ENCODE measurements around the gene MAP4K2.

The MAP4K2 gene

GRCh38 chr11:64762674-64763525 is 40.1 kb downstream of the MAP4K2 start:
- Histone ChIP-seq H3K27me3 (replicated peaks; ENCODE audit: insufficient read depth, low read length) (no peaks in the 10 kb centered on the region), H3K4me1 (ENCODE audit: low read length) (no peaks in the 10 kb centered on the region), H3K4me2 (ENCODE audit: low read depth, low read length) (no peak overlapping the region), H3K9me2 (replicated peaks; ENCODE audit: insufficient read depth, low read length) (no peaks in the 10 kb centered on the region), H2AFZ (ENCODE audit: low read length) (no peak overlapping the region), H4K20me1 (ENCODE audit: insufficient read depth, low read length) (peaks cover 17% of the 10 kb centered on the region), H3F3A (ENCODE audit: insufficient read depth, low read length) (peaks cover 35% of the 10 kb centered on the region), H3K9ac (ENCODE audit: low read length) (no peak overlapping the region), H3K27ac (ENCODE audit: low read length) (no peak overlapping the region), H3K4me3 (ENCODE audit: low read length) (no peak overlapping the region), H3K36me3 (replicated peaks; ENCODE audit: insufficient read depth, low read length) (peaks cover 18% of the 10 kb centered on the region), H3K9me3 (replicated peaks; ENCODE audit: insufficient read depth, low read length) (no peaks in the 10 kb centered on the region), H3K79me2 (ENCODE audit: low read length) (peaks cover 14% of the 10 kb centered on the region)
- DNase-seq: no peak
- no peak for TF ChIP-seq EZH2phosphoT487 (IDR thresholded peaks at IDR 0.05; ENCODE audit: low read length)
- TF ChIP-seq CTCF (IDR thresholded peaks at IDR 0.05; ENCODE audit: low read length): no peak

- peaks cover 8% of the 10 kb centered on the region for H3K79me2 ChIP-seq (ENCODE audit: low read length)
- H3K4me3 ChIP-seq (ENCODE audit: low read length): no peak overlapping the region
- no peaks in the 10 kb centered on the region for H3K9me3 ChIP-seq (replicated peaks; ENCODE audit: insufficient read depth, low read length)
- H3K36me3 ChIP-seq (replicated peaks; ENCODE audit: insufficient read depth, low read length): peaks cover 12% of the 10 kb centered on the region; the same call in 1 of the 2 replicates
- no peaks in the 10 kb centered on the region for H3K9me2 ChIP-seq (replicated peaks; ENCODE audit: insufficient read depth, low read length)
- no peak overlapping the region for H2AFZ ChIP-seq (ENCODE audit: low read length)
- peaks cover 11% of the 10 kb centered on the region for H4K20me1 ChIP-seq (ENCODE audit: insufficient read depth, low read length)
- DNase-seq: no peak
- H3K9ac ChIP-seq (ENCODE audit: low read length): no peak overlapping the region
- no peak overlapping the region for H3K27ac ChIP-seq (ENCODE audit: low read length)
- no peak overlapping the region for H3K4me2 ChIP-seq (ENCODE audit: low read depth, low read length)
- TF ChIP-seq CTCF (IDR thresholded peaks at IDR 0.05; ENCODE audit: low read length): no peak
- no peak for TF ChIP-seq EZH2phosphoT487 (IDR thresholded peaks at IDR 0.05; ENCODE audit: low read length)
- TF ChIP-seq EZH2 (optimal IDR thresholded peaks at IDR 0.05; ENCODE audit: low read depth, low read length): no peak
- H3F3A ChIP-seq (ENCODE audit: insufficient read depth, low read length): peaks cover 35% of the 10 kb centered on the region
- H3K4me1 ChIP-seq (ENCODE audit: low read length): no peaks in the 10 kb centered on the region
- no peaks in the 10 kb centered on the region for H3K27me3 ChIP-seq (replicated peaks; ENCODE audit: insufficient read depth, low read length)
These were observed 40.7 kb downstream of the MAP4K2 start for GRCh38 chr11:64762277-64762673.

GRCh38 chr11:64760759-64761420 is 42.1 kb downstream of the MAP4K2 start:
- H3K4me1 ChIP-seq (ENCODE audit: low read length): no peaks in the 10 kb centered on the region
- peaks cover 7% of the 10 kb centered on the region; the same call in 1 of the 2 replicates for H3K36me3 ChIP-seq (replicated peaks; ENCODE audit: insufficient read depth, low read length)
- no peak overlapping the region for H3K27ac ChIP-seq (ENCODE audit: low read length)
- H3K4me3 ChIP-seq (ENCODE audit: low read length): no peak overlapping the region
- H3K4me2 ChIP-seq (ENCODE audit: low read depth, low read length): no peak overlapping the region
- peaks cover 8% of the 10 kb centered on the region for H4K20me1 ChIP-seq (ENCODE audit: insufficient read depth, low read length)
- no peak overlapping the region for H2AFZ ChIP-seq (ENCODE audit: low read length)
- DNase-seq: no peak
- no peaks in the 10 kb centered on the region for H3K9me2 ChIP-seq (replicated peaks; ENCODE audit: insufficient read depth, low read length)
- no peak overlapping the region for H3K9ac ChIP-seq (ENCODE audit: low read length)
- TF ChIP-seq EZH2 (optimal IDR thresholded peaks at IDR 0.05; ENCODE audit: low read depth, low read length): no peak
- no peaks in the 10 kb centered on the region for H3K9me3 ChIP-seq (replicated peaks; ENCODE audit: insufficient read depth, low read length)
- no peaks in the 10 kb centered on the region for H3K79me2 ChIP-seq (ENCODE audit: low read length)
- H3F3A ChIP-seq (ENCODE audit: insufficient read depth, low read length): peaks cover 35% of the 10 kb centered on the region
- no peaks in the 10 kb centered on the region for H3K27me3 ChIP-seq (replicated peaks; ENCODE audit: insufficient read depth, low read length)

All from MM.1S (cell line).